GM12878 (cell line): Measurements from ENCODE around the gene THEM4. TPM values are rescaled to one million over a fixed set of nuclear protein-coding genes. Genes with fewer than 3 reads are reported as not detected.

Experiments used
- ATAC-seq: fragments of 200-7000 bp; cut with Tn5 transposase; 3 replicates; pipeline ENCODE4 v1.9.1; 2020; ENCODE audit warnings: mild to moderate bottlenecking, moderate library complexity
- BruUV-seq: library from RNA; stranded (reverse); fragments of 400-500 nt; replicated peaks from 2 replicates; lab custom pipeline; 2021; lab: Mats Ljungman, UMichigan
- CTCF ChIA-PET: fragments of 300-600 bp; sonication (Branson Sonifier 250); formaldehyde crosslinking; extraction: SDS; loops from one replicate; lab custom pipeline; 2021; ENCODE audit warnings: inconsistent platforms; lab: Yijun Ruan, JAX
- POLR2A ChIA-PET: fragments of 350-600 bp; formaldehyde crosslinking; extraction: SDS; loops from one replicate; lab custom pipeline; 2021; ENCODE audit warnings: inconsistent platforms; lab: Charles Lee
- RAD21 ChIA-PET: fragments of 300-600 bp; sonication (Branson Sonifier 250); formaldehyde crosslinking; loops from one replicate; lab custom pipeline; 2023; ENCODE audit warnings: antibody characterized with exemption; ENCODE audit not compliant: unreplicated experiment; lab: Charles Lee
- SMC1A ChIA-PET: fragments of 300-600 bp; sonication (Branson Sonifier 250); formaldehyde crosslinking; loops from one replicate; lab custom pipeline; 2023; ENCODE audit not compliant: unreplicated experiment, uncharacterized antibody; lab: Charles Lee
- DNase-seq: peaks from one replicate; pipeline ENCODE4 v3.0.0-alpha.2; 2011; ENCODE audit warnings: low read depth, low spot score
- FAIRE-seq: peaks from 3 replicates; lab custom pipeline; 2011; peaks lifted over from hg19 to GRCh38; lab: Jason Lieb, UNC
- H2AFZ ChIP-seq: 2 replicates; pipeline ENCODE4 v1.6.0; 2011; ENCODE audit warnings: low read depth, low read length, control low read depth; ENCODE audit not compliant: control insufficient read depth
- H3K27ac ChIP-seq: 2 replicates; pipeline ENCODE4 v1.5.1; 2011; ENCODE audit warnings: control low read depth; ENCODE audit not compliant: control insufficient read depth, insufficient read depth
- H3K27me3 ChIP-seq, 2 experiments: replicated peaks in 1 of 2; 2 replicates each; pipeline versions ENCODE4 v1.6.0 to v1.6.1; 2011; ENCODE audit warnings: low read length in 1 of 2; ENCODE audit not compliant: control insufficient read depth in 2 of 2, insufficient read depth in 2 of 2
- H3K36me3 ChIP-seq, 2 experiments: 2 replicates each; pipeline ENCODE4 v1.5.1; 2011; ENCODE audit warnings: low read length in 1 of 2; ENCODE audit not compliant: control insufficient read depth in 2 of 2, insufficient read depth in 2 of 2
- H3K4me1 ChIP-seq: 2 replicates; pipeline ENCODE4 v1.6.1; 2011; ENCODE audit warnings: mild to moderate bottlenecking, low read length, moderate library complexity, mixed read lengths; ENCODE audit not compliant: control insufficient read depth, insufficient read depth
- H3K4me2 ChIP-seq: 2 replicates; pipeline ENCODE4 v1.6.0; 2011; ENCODE audit warnings: control low read depth; ENCODE audit not compliant: control insufficient read depth, insufficient read depth
- H3K4me3 ChIP-seq: fragments of 200-600 bp; sonication (generic); 2 replicates; pipeline ENCODE4 v1.5.1; 2016
- H3K79me2 ChIP-seq: 2 replicates; pipeline ENCODE4 v1.6.0; 2011; ENCODE audit warnings: low read length; ENCODE audit not compliant: control insufficient read depth, insufficient read depth
- H3K9ac ChIP-seq: 2 replicates; pipeline ENCODE4 v1.8.0; 2011; ENCODE audit warnings: low read length, control low read depth, mixed read lengths; ENCODE audit not compliant: control insufficient read depth, insufficient read depth
- H3K9me3 ChIP-seq: replicated peaks from 3 replicates; pipeline ENCODE4 v1.5.1; 2011; ENCODE audit warnings: mild to moderate bottlenecking, low read length; ENCODE audit not compliant: control insufficient read depth, insufficient read depth
- H4K20me1 ChIP-seq: 2 replicates; pipeline ENCODE4 v1.6.0; 2011; ENCODE audit not compliant: control insufficient read depth, insufficient read depth
- HDAC2 ChIP-seq: fragments of 200-600 bp; sonication (generic); IDR thresholded peaks from 2 replicates; pipeline ENCODE4 v1.6.1; 2017
- JUNB ChIP-seq: IDR thresholded peaks from 2 replicates; pipeline ENCODE4 v1.6.1; 2016; ENCODE audit warnings: antibody characterized with exemption, mild to moderate bottlenecking
- NFXL1 ChIP-seq: fragments of 450-650 bp; IDR thresholded peaks from 2 replicates; pipeline ENCODE4 v1.6.1; 2017; ENCODE audit warnings: antibody characterized with exemption, mild to moderate bottlenecking, borderline replicate concordance
- ZBED1 ChIP-seq: IDR thresholded peaks from 2 replicates; pipeline ENCODE4 v1.6.1; 2016; ENCODE audit warnings: borderline replicate concordance
- WGBS: methylation state at CpG from one replicate; pipeline ENCODE4 v1.1.6; 2016; ENCODE audit warnings: low lambda C conversion rate; ENCODE audit not compliant: insufficient replicate concordance, insufficient coverage; ENCODE audit errors: missing lambda C conversion rate; 5-methylcytosine and 5-hydroxymethylcytosine counted together
- in situ Hi-C: fragments of 300-500 bp; cut with MboI; formaldehyde crosslinking; loops from 9 replicates; pipeline ENCODE4 v1.14.3; 2018; ENCODE audit warnings: mixed read lengths
- intact Hi-C: fragments of 100-400 bp; cut with micrococcal nuclease; formaldehyde crosslinking; loops from one replicate; pipeline ENCODE4 v1.14.2; 2022; ENCODE audit not compliant: unreplicated experiment
- polyA plus RNA-seq, 11 experiments: library from polyadenylated mRNA; depleted of rRNA in 4 of 11; unstranded in 6 of 11; stranded (reverse) in 5 of 11; fragments of >200 nt; fragmentation: Nextera tagmentation in 4 of 11; fragmentation: Illumina TruSeq in 1 of 11; extraction: Ambion mirVana in 4 of 11; extraction: Trizol in 1 of 11; gene quantifications; 1 replicate in 1 of 11; 2 replicates in 10 of 11; pipeline versions ENCODE4 v1.2.1 to v1.2.3, GENCODE V29; 2011 to 2016; ENCODE audit warnings: inconsistent platforms in 2 of 11, missing spikeins in 2 of 11, low read depth in 1 of 11
- total RNA-seq, 4 experiments: library from RNA; depleted of rRNA in 3 of 4; stranded (reverse); fragments of >200 nt in 3 of 4; fragmentation: Illumina TruSeq in 1 of 4; extraction: Trizol in 1 of 4; gene quantifications; 2 replicates each; pipeline versions ENCODE4 v1.2.1 to v1.2.3, GENCODE V29; 2013 to 2021
- TF ChIP-seq, protein P1 (sequence below): IDR thresholded peaks from 2 replicates; pipeline ENCODE4 v1.6.1; 2011; ENCODE audit warnings: mild to moderate bottlenecking, low read depth, low read length, moderate library complexity; ENCODE audit not compliant: insufficient replicate concordance
- TF ChIP-seq, protein P2 (sequence below): fragments of 150-350 bp; IDR thresholded peaks from 2 replicates; pipeline ENCODE4 v1.6.1; 2014; ENCODE audit warnings: mild to moderate bottlenecking, low read depth, low read length

Gene THEM4
- total and polyA plus RNA-seq, 10 of the 15 experiments (the other 5 are each of a cell fraction or from before 2014, with no cell fraction given), result 3.4 to 30.8 (median 17.9) TPM

DNA sequence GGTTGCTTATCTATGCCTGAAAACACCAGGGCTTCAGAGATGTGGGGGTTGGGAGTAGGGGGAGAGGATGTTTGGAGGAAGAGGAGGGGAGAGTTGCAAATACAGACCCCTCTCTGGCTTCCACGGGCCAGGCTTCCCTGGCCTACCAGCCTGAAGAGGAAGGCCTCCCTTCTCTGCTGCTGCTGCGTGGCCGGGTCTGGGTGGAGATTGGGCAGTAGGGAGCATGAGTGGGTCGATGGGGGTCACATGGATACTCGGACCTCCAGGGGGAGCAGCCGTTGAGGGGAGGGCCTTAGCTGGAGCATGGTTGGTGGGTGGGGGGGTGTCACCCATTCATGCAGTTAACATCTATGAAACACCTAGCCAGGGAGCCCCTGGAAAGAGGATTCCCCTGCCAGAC lies 79.3 kb downstream of the THEM4 start:
- no peaks in the 10 kb centered on the region for H3K36me3 ChIP-seq
- RAD21 ChIA-PET, result no interaction called here
- H3K27ac ChIP-seq, result no peak overlapping the region
- H3K4me2 ChIP-seq, result no peak overlapping the region
- H3K4me3 ChIP-seq, result no peak overlapping the region
- ATAC-seq, result no peak
- no peak for DNase-seq
- no peaks in the 10 kb centered on the region for H3K27me3 ChIP-seq
- TF ChIP-seq HDAC2 (no peak), NFXL1 (no peak), ZBED1 (no peak), JUNB (no peak)
- TF ChIP-seq, protein P1, sequence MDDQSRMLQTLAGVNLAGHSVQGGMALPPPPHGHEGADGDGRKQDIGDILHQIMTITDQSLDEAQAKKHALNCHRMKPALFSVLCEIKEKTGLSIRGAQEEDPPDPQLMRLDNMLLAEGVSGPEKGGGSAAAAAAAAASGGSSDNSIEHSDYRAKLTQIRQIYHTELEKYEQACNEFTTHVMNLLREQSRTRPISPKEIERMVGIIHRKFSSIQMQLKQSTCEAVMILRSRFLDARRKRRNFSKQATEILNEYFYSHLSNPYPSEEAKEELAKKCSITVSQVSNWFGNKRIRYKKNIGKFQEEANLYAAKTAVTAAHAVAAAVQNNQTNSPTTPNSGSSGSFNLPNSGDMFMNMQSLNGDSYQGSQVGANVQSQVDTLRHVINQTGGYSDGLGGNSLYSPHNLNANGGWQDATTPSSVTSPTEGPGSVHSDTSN, result no peak
- TF ChIP-seq, protein P2, sequence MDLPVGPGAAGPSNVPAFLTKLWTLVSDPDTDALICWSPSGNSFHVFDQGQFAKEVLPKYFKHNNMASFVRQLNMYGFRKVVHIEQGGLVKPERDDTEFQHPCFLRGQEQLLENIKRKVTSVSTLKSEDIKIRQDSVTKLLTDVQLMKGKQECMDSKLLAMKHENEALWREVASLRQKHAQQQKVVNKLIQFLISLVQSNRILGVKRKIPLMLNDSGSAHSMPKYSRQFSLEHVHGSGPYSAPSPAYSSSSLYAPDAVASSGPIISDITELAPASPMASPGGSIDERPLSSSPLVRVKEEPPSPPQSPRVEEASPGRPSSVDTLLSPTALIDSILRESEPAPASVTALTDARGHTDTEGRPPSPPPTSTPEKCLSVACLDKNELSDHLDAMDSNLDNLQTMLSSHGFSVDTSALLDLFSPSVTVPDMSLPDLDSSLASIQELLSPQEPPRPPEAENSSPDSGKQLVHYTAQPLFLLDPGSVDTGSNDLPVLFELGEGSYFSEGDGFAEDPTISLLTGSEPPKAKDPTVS, result no peak
- TF ChIP-seq, all 136 proteins: peak for 0
- H2AFZ ChIP-seq, result no peak overlapping the region
- H3K9me3 ChIP-seq, result no peaks in the 10 kb centered on the region
- FAIRE-seq, result no peak
- peaks cover 5% of the 10 kb centered on the region for H3K4me1 ChIP-seq
- no peaks in the 10 kb centered on the region for H4K20me1 ChIP-seq
- 34% methylated on average over 5 of the region's 6 CpGs for WGBS
- H3K9ac ChIP-seq, result no peak overlapping the region
- ChIA-PET SMC1A (no interaction called here), POLR2A (interaction anchor here (0.7 kb wide), 1 partner anchor 66 kb away, joined by 4 read pairs; the partner anchor contains the start of gene MRPL9), CTCF (interaction anchor here (1.0 to 1.9 kb wide), 2 partner anchors 10 to 295 kb away, joined by 4 to 6 read pairs; partner anchors contain the start of gene C2CD4D)
- H3K79me2 ChIP-seq, result no peaks in the 10 kb centered on the region
- intact Hi-C loops (loop anchor here (10.0 kb wide), 1 partner anchor 115 kb away; the partner anchor contains the start of gene CELF3), in situ Hi-C loops (loop anchor here (10.0 kb wide), 2 partner anchors 385 to 535 kb away; no protein-coding TSS in a partner anchor)
- BruUV-seq, result no TSS peak
